HEK293 (cell line): ENCODE measurements around the gene BRD3OS.

ENCODE experiments used
- CTCF ChIA-PET: fragments of 350-600 bp; formaldehyde crosslinking; extraction: SDS; loops from one replicate; lab custom pipeline; 2021; ENCODE audit warnings: antibody characterized with exemption; lab: Yijun Ruan, JAX
- POLR2A ChIA-PET: fragments of 300-600 bp; formaldehyde crosslinking; extraction: SDS; loops from one replicate; lab custom pipeline; 2020; ENCODE audit warnings: antibody characterized with exemption, inconsistent platforms; lab: Yijun Ruan, JAX
- H3K27ac ChIP-seq: fragments of 200-500 bp; sonication (Bioruptor generic); 2 replicates; pipeline ENCODE4 v1.5.1; 2014; ENCODE audit warnings: low read depth, low read length, control low read depth, inconsistent platforms; ENCODE audit errors: extremely low read depth
- H3K36me3 ChIP-seq, 2 experiments: fragments of 200-500 bp in 1 of 2; sonication (Bioruptor generic) in 1 of 2; 1 replicate in 1 of 2; 2 replicates in 1 of 2; pipeline ENCODE4 v1.5.1; 2014 to 2017; ENCODE audit warnings: inconsistent platforms in 2 of 2, low read length in 2 of 2; ENCODE audit not compliant: control insufficient read depth in 2 of 2, insufficient read depth in 1 of 2
- H3K4me1 ChIP-seq: fragments of 200-500 bp; sonication (Bioruptor generic); 2 replicates; pipeline ENCODE4 v1.5.1; 2014; ENCODE audit warnings: mild to moderate bottlenecking, low read length, inconsistent platforms; ENCODE audit not compliant: control insufficient read depth, insufficient read depth
- H3K4me3 ChIP-seq: 2 replicates; pipeline ENCODE4 v1.5.1; 2011; ENCODE audit warnings: low read depth, mild to moderate bottlenecking, control low read depth, low read length, moderate library complexity
- H3K9me3 ChIP-seq: fragments of 200-500 bp; sonication (Bioruptor generic); 2 replicates; pipeline ENCODE4 v1.5.1; 2014; ENCODE audit warnings: low read depth, low read length, inconsistent platforms; ENCODE audit not compliant: control insufficient read depth, insufficient read depth
- EGR2 ChIP-seq: fragments of 450-650 bp; formaldehyde crosslinking; IDR thresholded peaks from 2 replicates; pipeline ENCODE4 v1.5.1; 2016; ENCODE audit warnings: low read depth, missing biosample characterization, missing genetic modification characterization
- HOXA7 ChIP-seq: sonication (generic); formaldehyde crosslinking; IDR thresholded peaks from 2 replicates; pipeline ENCODE4 v1.8.1; 2022; ENCODE audit warnings: missing genetic modification reagents, borderline replicate concordance
- KLF7 ChIP-seq: fragments of 450-650 bp; formaldehyde crosslinking; IDR thresholded peaks from 2 replicates; pipeline ENCODE4 v1.5.1; 2016; ENCODE audit warnings: missing biosample characterization, missing genetic modification characterization, borderline replicate concordance
- WT1 ChIP-seq: fragments of 450-650 bp; formaldehyde crosslinking; IDR thresholded peaks from 2 replicates; pipeline ENCODE4 v1.5.1; 2016; ENCODE audit warnings: missing biosample characterization, missing genetic modification characterization
- ZBTB20 ChIP-seq: fragments of 450-650 bp; formaldehyde crosslinking; IDR thresholded peaks from 2 replicates; pipeline ENCODE4 v1.5.1; 2016; ENCODE audit warnings: missing biosample characterization, missing genetic modification characterization
- ZNF133 ChIP-seq: fragments of 450-650 bp; formaldehyde crosslinking; IDR thresholded peaks from 2 replicates; pipeline ENCODE4 v1.5.1; 2016; ENCODE audit warnings: missing biosample characterization, missing genetic modification characterization
- ZNF155 ChIP-seq: fragments of 450-650 bp; formaldehyde crosslinking; IDR thresholded peaks from 2 replicates; pipeline ENCODE4 v1.5.1; 2016; ENCODE audit warnings: missing biosample characterization, missing genetic modification characterization
- ZNF2 ChIP-seq: fragments of 450-650 bp; formaldehyde crosslinking; IDR thresholded peaks from 2 replicates; pipeline ENCODE4 v1.5.1; 2016; ENCODE audit warnings: missing biosample characterization, missing genetic modification characterization
- ZNF221 ChIP-seq: fragments of 450-650 bp; formaldehyde crosslinking; IDR thresholded peaks from 2 replicates; pipeline ENCODE4 v1.5.1; 2017; ENCODE audit warnings: missing biosample characterization, missing genetic modification characterization, borderline replicate concordance
- ZNF223 ChIP-seq: fragments of 450-650 bp; formaldehyde crosslinking; IDR thresholded peaks from 2 replicates; pipeline ENCODE4 v1.5.1; 2016; ENCODE audit warnings: missing biosample characterization, missing genetic modification characterization
- ZNF280D ChIP-seq: fragments of 450-650 bp; formaldehyde crosslinking; IDR thresholded peaks from 2 replicates; pipeline ENCODE4 v1.5.1; 2016; ENCODE audit warnings: missing biosample characterization, missing genetic modification characterization
- ZNF292 ChIP-seq: fragments of 450-650 bp; formaldehyde crosslinking; IDR thresholded peaks from 2 replicates; pipeline ENCODE4 v1.5.1; 2016; ENCODE audit warnings: low read depth, missing biosample characterization, missing genetic modification characterization, borderline replicate concordance
- ZNF362 ChIP-seq: fragments of 450-650 bp; formaldehyde crosslinking; IDR thresholded peaks from 2 replicates; pipeline ENCODE4 v1.5.1; 2016; ENCODE audit warnings: missing biosample characterization, missing genetic modification characterization
- ZNF398 ChIP-seq: fragments of 450-650 bp; formaldehyde crosslinking; IDR thresholded peaks from 2 replicates; pipeline ENCODE4 v1.5.1; 2017; ENCODE audit warnings: missing biosample characterization, missing genetic modification characterization
- ZNF423 ChIP-seq: fragments of 450-650 bp; formaldehyde crosslinking; IDR thresholded peaks from 2 replicates; pipeline ENCODE4 v1.5.1; 2016; ENCODE audit warnings: missing biosample characterization, missing genetic modification characterization
- ZNF449 ChIP-seq: fragments of 450-650 bp; formaldehyde crosslinking; IDR thresholded peaks from 2 replicates; pipeline ENCODE4 v1.5.1; 2017; ENCODE audit warnings: missing biosample characterization, mild to moderate bottlenecking, missing genetic modification characterization, moderate library complexity
- ZNF529 ChIP-seq: fragments of 450-650 bp; formaldehyde crosslinking; IDR thresholded peaks from 2 replicates; pipeline ENCODE4 v1.5.1; 2017; ENCODE audit warnings: missing genetic modification characterization, missing biosample characterization; ENCODE audit not compliant: insufficient replicate concordance
- ZNF621 ChIP-seq: fragments of 450-650 bp; formaldehyde crosslinking; IDR thresholded peaks from 2 replicates; pipeline ENCODE4 v1.5.1; 2017; ENCODE audit warnings: missing biosample characterization, missing genetic modification characterization
- ZNF629 ChIP-seq: fragments of 450-650 bp; formaldehyde crosslinking; IDR thresholded peaks from 2 replicates; pipeline ENCODE4 v1.5.1; 2017; ENCODE audit warnings: missing biosample characterization, missing genetic modification characterization
- ZNF658 ChIP-seq: fragments of 450-650 bp; formaldehyde crosslinking; IDR thresholded peaks from 2 replicates; pipeline ENCODE4; 2016; ENCODE audit warnings: missing biosample characterization, missing genetic modification characterization
- ZNF660 ChIP-seq: fragments of 450-650 bp; IDR thresholded peaks from 2 replicates; pipeline ENCODE4 v1.5.1; 2018; ENCODE audit warnings: missing biosample characterization, mild to moderate bottlenecking, missing genetic modification characterization
- ZNF664 ChIP-seq: fragments of 450-650 bp; formaldehyde crosslinking; IDR thresholded peaks from 2 replicates; pipeline ENCODE4 v1.5.1; 2016; ENCODE audit warnings: missing biosample characterization, missing genetic modification characterization
- ZNF670 ChIP-seq: fragments of 450-650 bp; formaldehyde crosslinking; IDR thresholded peaks from 2 replicates; pipeline ENCODE4 v1.5.1; 2016; ENCODE audit warnings: missing biosample characterization, missing genetic modification characterization, low read depth

Gene BRD3OS

GRCh38 chr9:134031783-134032182 is 6.5 kb downstream of the BRD3OS start:
- ChIA-PET POLR2A (no interaction called here), CTCF (no interaction called here)
- Histone ChIP-seq H3K4me1 (no peaks in the 10 kb centered on the region), H3K36me3 (peaks cover 3 to 89% of the 10 kb centered on the region in 2 experiments), H3K9me3 (no peaks in the 10 kb centered on the region), H3K4me3 (no peak overlapping the region), H3K27ac (no peak overlapping the region)
- TF ChIP-seq WT1 (tag by site-specific recombination) (no peak), ZNF155 (tag by site-specific recombination) (no peak)

GRCh38 chr9:134032456-134033222 is 7.4 kb downstream of the BRD3OS start:
- Histone ChIP-seq H3K4me1 (no peaks in the 10 kb centered on the region), H3K27ac (no peak overlapping the region), H3K36me3 (peaks cover 10 to 85% of the 10 kb centered on the region in 2 experiments), H3K9me3 (no peaks in the 10 kb centered on the region), H3K4me3 (no peak overlapping the region)
- CTCF ChIA-PET, result interaction anchor here (0.7 to 0.8 kb wide), 2 partner anchors 138 to 936 kb away, joined by 3 read pairs; no protein-coding TSS in a partner anchor
- POLR2A ChIA-PET, result no interaction called here
- TF ChIP-seq ZNF660, result no peak
- no peak for TF ChIP-seq KLF7 (tag by site-specific recombination)
- TF ChIP-seq ZNF362, result 0 out of 2 replicates have a peak, but pooled peaks have one; percentile 24
- no peak for TF ChIP-seq ZNF223 (tag by site-specific recombination)
- no peak for TF ChIP-seq ZNF529 (tag by site-specific recombination)

GRCh38 chr9:134033516-134034214 is 8.4 kb downstream of the BRD3OS start:
- Histone ChIP-seq H3K36me3 (peaks cover 20 to 86% of the 10 kb centered on the region in 2 experiments), H3K27ac (no peak overlapping the region), H3K4me1 (no peaks in the 10 kb centered on the region), H3K9me3 (no peaks in the 10 kb centered on the region), H3K4me3 (no peak overlapping the region)
- CTCF ChIA-PET, result interaction anchor here (0.7 kb wide), 1 partner anchor 137 kb away, joined by 3 read pairs; no protein-coding TSS in a partner anchor
- POLR2A ChIA-PET, result interaction anchor here (1.6 kb wide), 1 partner anchor 8 kb away, joined by 14 read pairs; the partner anchor contains the start of gene BRD3OS
- TF ChIP-seq ZNF280D (tag by site-specific recombination) (no peak), EGR2 (tag by site-specific recombination) (no peak), ZNF423 (no peak), ZNF133 (tag by site-specific recombination) (no peak), ZNF2 (tag by site-specific recombination) (no peak), ZNF658 (tag by site-specific recombination) (no peak), ZNF292 (tag by site-specific recombination) (no peak), ZNF449 (tag by site-specific recombination) (no peak), ZNF621 (tag by site-specific recombination) (no peak), ZNF664 (tag by site-specific recombination) (no peak), ZNF398 (tag by site-specific recombination) (no peak), ZNF221 (tag by site-specific recombination) (no peak), HOXA7 (CRISPR knock-in tag) (no peak), ZNF629 (tag by site-specific recombination) (no peak), ZNF670 (no peak), ZBTB20 (tag by site-specific recombination) (no peak)
